ENCODE results near the gene TTC13.

Gene TTC13

DNA sequence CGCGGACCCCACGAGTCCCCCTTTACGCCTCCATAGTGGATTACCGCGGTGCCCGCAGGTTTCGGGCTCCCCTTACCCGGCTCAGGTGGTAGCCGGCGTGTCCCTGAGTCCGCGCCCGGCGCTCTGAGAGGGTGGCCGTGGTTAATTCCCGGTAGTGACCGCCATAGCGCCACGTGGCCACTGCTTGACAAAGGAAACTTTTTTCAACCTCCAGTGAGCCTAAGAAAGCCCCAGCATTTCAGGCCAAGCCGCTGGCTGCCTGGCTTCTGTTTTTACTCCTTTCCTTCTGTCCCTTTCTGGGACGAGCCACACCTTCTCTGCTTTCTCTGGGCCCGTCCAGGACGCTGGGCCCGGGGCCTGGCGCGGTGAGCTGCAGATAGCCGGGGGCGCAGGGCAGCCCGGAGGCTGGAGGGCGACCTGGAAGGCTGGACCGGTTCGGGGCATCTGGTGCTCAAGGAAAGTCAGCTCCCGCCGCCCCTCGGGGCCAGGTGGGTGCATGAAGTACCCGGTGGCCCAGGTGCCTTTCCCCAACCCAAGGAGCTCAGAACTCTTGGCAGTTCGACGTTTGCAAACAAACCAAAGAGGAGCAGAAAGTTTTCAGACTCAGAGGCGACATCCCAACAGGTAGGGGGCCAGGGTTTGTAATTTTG is 109.8 kb downstream of the TTC13 start:
- DNase-seq, result no peak

DNA sequence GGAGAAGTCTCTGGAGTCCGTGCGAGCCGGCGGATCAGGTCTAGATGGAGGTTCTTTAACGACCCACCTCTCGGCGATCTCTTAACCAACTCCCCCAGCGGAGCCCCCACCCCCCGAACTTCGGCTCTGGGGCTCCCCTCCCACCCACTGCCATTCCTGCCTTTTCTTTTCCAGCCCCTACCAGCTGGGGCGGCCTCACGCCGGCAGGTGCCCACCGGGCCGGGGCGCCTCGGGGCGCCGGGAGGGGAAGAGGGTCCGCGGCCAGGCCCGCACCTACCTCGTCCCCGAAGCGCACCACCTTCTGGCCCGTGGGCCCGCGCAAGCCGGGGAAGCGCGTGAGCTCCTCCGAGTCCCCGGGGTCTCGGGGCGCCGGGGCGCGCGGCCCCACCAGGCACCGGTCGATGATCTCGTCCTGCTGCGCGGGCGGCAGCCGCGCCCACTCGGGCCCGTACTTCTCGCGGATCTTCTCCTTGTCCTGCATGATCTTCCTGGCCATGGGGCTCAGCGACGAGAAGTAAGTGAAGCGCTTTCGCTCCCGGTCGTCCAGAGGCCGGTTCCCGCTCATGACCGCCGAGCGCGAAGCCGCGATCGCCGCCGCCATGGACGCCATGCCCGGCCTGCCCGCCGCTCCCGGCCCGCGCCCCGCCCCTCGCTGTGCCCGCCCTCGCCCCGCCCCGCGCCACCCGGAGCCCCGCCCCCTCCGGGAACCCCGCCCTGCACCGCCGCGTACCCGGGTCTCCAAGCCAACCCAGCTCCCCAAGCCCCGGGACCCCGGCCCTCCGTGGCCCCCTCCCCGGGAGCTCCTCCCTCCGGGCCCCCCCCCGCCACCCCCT is 110.5 kb downstream of the TTC13 start, which contains the start of gene C1orf198:
Gene C1orf198 (minus strand): TSS at position 619 of the 833 bp plus-strand sequence. CDS start 9 bp downstream, at position 610.
- DNase-seq, result peak; percentile 40

DNA sequence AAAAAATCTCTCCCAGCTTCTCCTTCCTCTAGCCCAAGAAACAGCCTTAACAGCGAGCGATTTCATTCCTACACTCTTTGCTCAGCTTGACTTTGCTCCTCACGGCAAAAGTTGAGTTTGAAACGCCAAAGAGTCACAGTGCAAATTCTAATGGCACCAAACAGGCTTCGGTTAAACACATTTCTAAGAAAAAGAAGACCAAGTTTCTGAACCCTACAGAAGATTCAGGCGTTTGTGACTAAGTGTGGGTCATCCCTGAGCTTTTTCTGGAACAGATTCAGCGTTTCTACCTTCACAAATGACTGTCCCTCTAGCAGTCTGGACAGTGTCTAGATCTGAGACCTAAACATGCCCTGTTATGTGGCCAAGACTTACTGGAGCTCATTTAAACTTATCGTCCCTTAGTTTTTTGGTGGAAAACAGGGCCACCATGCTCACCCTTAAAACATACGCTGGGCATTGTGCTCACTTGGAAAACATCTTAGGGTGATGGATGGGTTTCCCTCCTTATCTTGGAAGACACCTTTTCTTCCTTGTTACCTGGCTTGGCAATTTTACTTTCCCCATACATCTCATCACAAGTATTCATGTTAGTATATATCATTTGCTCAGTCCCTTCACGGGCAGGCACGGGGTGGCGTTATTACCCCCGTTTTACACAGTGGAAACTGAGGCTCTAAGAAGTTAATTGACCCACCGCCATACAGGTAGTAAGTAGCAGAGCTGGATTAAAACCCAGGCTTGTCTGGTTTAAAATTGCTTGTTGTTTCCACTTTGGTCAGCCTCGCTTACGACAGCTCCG is 111.4 kb downstream of the TTC13 start:
- DNase-seq, result no peak

DNA sequence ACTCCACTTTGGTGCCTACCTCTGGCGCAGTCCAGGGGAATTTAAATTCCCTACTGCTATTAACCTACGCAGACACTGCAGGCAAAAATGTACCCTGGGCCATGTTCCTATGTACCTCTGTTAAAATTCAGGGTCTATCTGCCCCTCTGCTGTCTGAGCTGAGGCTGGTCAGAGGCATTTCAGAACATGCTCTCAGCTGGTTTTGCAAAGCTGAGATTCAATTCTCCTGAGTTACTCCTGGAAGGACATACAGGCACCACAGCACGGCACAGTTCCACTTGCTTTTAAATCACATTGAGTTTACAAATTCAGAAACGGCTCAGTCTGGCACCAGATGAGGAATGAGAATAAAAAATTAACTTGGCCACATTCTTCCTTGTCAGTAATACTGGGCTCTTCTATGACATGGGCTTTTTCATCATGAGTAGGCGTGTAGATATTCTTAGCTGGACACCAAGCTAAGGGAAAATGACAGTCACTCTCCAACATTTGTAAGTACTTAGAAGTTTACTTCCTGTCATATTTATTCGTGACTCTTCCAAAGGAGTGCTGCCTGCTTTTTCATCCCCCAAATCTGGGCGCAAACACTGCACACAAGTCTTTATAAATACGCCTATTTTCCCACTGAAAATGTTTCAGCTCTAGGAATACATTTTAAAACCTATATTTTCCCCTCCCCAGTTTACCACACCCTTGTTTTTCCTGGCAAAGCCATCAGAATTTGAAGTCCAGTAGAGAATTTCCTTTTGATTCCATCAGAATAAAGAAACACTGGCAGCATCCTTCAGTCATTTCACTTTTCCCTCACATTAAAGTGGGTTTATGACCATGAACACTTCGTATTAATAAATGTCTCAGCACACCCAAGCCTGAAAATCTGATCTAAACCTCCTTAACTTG is 112.2 kb downstream of the TTC13 start:
- DNase-seq, result no peak

DNA sequence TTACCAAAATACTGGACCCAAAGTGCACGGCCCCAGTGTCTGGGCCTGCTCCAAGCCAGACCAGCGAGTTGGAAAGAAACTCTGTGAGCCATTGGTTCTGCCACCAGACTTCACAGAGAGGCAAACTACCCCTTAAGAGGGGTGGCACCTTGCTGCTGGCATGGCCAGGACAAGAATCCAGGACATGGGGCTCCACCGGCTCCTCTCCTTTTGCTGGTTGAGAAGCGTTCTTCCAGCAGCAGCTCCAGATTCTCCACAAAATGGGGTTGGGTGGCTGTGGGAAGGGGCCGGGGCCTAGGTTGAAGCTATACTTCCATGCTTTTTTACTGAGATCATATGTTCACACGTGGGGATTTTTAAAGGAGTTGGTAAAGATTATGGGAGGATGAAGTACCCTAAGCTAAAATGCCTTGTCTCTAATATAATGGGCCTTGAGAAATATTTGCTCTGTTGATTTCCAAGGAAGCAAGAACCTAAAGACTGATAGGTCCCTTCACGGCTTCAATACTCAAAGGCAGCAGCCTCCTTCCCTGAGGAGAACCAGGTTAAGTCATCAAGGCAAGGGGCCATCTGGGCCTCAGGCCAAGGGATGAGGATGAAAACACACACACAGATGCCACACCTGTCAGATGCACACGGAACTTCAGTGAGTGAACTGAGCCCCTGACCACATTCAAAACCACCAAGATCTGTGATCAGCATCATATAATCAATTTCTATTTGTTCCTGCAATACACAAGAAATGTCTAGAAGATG is 113.4 kb downstream of the TTC13 start:
- DNase-seq, result no peak

DNA sequence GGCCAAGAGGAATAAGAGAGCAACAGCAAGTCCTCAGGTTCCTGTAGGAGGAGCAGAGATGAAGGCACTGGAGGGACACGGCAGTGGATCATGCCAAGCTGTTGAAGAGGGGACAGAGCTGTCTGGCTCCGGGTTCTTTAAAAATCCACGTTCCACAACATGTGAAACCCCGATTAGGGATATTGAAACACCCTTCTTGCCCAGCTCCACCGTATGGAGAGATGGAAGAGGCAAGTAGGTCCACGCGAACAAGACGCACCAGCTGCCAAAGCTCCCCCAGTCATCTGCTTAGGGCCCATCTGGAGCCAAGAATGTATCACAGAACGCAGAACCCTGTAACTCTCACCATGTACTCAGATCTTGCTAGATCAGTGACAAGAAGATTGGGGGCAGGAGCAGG is 114.2 kb downstream of the TTC13 start:
- no peak for DNase-seq

DNA sequence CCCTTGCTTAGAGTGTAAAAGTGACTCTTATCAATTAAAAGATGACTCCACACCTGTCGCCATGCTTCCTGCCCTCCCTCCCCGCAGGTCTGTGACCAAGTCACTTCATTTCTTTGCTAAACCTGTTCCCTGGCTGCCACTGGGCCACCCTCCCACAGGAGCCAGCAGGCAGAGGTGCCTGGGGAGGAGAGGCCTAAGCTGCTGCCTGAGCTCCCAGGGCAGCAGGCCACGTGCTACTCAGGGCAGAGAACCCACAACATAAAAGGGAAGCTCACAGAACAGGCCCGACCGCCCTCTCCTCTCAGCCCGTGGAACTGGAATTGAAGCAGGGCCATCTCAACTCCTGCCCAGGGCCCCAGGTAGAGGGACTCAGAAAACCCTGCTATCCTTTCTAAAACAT is 115.2 kb downstream of the TTC13 start:
- DNase-seq, result no peak

DNA sequence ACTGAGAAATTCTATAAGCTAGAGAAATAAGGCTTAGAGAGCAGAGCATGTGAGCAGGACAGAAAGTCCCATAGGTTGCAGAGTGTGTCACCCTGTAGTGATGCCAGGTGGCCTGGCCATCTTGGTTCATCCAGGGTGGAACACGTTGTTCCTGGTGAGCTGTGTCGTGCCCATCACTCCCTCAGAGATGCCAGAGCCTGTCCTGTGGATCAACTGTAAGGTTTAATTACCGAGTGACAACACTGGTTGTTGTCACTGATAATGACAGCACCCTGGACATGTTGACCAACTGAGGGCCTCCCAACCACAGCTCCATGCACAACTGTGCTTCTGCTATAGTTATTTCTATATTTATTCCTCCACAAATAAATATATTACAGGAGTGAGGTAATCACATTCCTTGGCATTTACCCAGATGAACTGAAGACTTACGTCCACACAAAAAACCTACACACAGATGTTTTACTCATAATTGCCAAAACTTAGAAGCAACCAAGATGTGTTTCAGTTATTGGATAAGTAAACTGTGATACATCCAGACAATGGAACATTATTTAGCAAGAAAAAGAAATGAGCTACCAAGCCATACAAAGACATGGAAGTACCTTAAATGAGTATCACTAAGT is 116.6 kb downstream of the TTC13 start:
- DNase-seq, result no peak

DNA sequence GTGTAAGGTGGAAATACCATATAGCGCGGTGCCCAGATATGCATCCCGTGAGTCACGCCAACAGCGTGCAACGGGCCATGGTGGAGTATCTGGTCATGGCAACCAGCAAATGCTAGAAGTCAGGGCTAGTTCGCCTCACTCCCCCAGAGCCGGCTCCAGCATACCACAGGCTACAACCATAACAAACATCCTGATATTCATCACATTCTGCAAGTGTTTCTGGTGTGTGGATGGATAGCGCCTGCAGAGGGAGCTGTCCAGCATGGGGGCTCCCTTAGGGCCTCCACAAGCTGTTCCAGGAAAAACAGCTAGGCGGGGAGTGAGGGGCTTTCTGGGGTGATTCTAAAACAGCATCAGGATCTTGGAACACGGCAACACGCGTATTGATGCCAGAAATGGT is 117.2 kb downstream of the TTC13 start:
- DNase-seq, result no peak

DNA sequence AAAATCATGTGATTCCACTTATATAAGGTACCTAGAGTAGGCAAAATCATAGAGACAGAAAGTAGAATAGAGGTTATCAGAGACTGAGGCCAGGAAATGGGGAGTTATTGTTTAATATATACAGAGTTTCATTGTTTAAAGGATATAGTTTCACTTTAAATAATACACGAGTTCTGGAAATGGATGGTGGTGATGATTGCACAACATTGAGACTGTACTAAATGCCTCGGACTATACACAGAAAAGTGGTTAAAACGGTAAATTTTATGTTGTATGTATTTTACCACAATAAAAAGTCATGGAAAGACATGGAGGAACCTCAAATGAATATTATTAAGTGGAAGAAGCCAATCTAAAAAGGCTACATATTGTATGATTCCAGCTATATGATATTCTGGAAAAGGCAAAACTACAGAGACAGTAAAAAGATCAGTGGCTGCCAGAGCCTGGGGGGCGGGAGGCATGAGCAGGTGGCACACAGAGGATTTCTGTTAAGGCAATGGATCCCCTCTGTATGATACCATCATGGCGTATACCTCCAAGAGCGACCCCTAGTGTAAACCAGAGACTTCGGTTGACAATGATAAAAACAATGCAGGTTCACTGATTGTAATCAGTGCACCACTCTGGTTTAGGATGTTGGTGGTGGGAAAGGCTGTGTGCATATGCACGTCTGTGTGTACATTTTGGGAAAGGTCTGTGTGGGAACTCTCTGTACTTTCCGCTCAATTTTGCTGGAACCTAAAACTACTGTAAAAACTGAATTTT is 117.9 kb downstream of the TTC13 start:
- no peak for DNase-seq

DNA sequence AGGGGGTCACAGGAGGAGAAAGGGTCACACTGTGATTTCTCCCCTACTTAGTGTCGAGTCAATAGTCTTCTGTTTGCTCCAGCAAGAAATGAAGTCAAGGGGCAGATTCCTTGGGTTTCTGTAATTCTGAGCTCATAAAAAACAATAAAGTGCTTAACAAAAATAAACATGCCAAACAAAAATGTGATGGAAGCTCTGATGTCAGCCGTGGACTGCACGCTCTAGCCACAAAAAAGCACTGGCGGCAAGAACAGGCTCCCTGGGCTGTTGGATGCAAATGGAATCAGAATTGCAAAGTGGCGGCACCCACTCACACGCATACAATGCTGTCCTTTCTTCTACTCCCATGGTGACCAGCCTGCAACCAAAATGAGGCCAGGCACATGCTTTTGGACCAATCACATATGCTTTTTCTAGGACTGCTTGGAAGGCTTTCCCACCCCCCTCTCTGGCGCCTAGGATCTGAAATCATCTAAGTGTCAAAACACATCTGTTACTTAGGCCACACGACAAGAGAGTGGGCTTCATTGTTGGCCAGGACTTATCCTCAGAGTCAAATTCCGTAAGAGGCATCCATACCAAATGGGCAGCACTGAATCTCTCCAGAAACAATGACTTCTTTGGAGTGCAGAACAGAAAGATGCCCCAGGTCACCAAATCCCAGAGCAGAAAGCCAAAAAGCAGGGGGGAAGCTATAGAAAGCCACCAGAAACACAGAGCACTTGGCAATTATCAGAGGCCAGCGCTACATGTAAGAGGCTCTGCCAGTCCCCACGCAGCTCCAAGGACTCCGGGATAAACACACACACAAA is 119.5 kb downstream of the TTC13 start:
- DNase-seq, result no peak

DNA sequence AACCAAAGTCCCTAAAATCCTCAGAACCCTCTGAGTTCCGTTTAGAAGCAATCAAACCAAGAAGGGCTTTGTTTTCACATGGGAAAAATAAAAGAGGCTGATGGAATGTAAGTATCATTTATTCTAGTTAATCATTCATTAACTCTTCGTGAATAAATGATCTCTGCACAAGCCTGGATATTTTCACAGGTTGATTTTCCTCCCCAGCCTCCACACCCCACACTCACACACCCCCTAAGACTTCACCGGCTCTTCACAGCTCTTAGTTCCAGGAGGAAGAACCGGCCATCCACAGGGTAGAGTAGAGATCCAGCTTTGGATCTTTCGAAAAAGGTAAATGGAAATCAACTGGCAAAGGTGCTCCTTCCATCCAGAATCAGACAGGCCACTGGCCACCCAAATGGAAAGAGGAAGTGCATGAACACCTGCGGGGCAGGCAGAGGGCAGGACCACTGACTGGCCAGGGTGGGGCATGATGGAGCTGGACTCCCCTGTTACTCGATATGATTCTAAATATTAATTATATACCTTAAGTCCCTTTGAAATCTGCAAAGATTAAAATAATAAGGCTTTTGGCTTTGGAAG is 120.3 kb downstream of the TTC13 start:
- no peak for DNase-seq

DNA sequence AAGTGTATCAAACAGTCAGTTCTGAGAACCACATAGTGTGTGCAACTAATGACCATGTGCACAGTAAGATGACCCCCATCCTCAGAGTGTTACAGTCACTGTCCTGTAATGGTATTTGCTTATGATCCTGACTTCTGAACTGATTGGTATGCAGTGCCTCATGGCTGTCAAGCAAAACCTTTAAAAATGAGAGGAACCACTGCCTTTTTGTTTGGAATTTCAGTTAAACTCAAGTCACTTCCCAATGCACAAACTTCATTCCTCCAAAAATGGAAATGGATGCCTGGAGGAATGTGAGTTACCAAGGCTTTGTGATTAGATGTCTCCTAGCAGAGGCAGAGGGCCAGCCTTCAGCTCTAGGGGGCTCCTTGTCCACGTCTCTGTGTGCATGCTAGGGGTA is 120.8 kb downstream of the TTC13 start:
- DNase-seq, result no peak

DNA sequence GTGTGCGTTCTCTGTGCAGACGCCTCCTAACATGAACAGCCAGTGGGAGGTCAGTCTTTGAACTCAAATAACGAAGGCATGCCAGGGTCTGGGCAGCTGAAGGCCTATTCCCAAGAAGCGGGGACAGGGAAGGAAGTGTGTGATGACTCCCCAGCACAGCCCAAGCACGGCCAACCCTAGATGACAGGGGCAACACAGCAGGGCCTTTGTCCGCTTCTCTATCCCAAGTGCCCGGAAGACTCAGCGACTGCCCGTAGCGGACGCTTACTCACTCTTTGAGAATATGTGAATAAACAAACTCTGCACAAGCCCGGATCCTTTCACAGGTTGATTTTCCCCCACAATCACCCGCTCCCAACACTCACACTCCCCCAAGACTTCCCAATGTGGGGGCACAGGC is 121.6 kb downstream of the TTC13 start:
- DNase-seq, result no peak
